HG02870 (cell line): ENCODE results near the gene OR8B12.
"Not testable (repeated sequence)": the region's sequence is repeated elsewhere in the genome, so short reads cannot be mapped to it uniquely, and the experiment has no call there.

ENCODE experiments used
- ATAC-seq: cut with Tn5 transposase; IDR thresholded peaks from one replicate; pipeline ENCODE4 v1.9.1; 2021; ENCODE audit warnings: mild to moderate bottlenecking, moderate library complexity; ENCODE audit not compliant: unreplicated experiment

The OR8B12 gene

GRCh38 chr11:124533626-124534025 is 9.8 kb downstream of the OR8B12 start:
- ATAC-seq = no peak

GRCh38 chr11:124520550-124520854 is 23.0 kb downstream of the OR8B12 start:
- ATAC-seq = no peak

- ATAC-seq = no peak
Measured at GRCh38 chr11:124519850-124520549, 23.5 kb downstream of the OR8B12 start.

- ATAC-seq = no peak
Measured at GRCh38 chr11:124518989-124519451, 24.4 kb downstream of the OR8B12 start.

- no peak for ATAC-seq
Measured at GRCh38 chr11:124517314-124517713, 26.1 kb downstream of the OR8B12 start.

GRCh38 chr11:124514675-124515074 is 28.8 kb downstream of the OR8B12 start:
- ATAC-seq = not testable (repeated sequence)

- ATAC-seq = no peak
Measured at GRCh38 chr11:124514131-124514530, 29.3 kb downstream of the OR8B12 start.

GRCh38 chr11:124511745-124512144 is 31.7 kb downstream of the OR8B12 start:
- ATAC-seq = no peak

- ATAC-seq = no peak
Measured at GRCh38 chr11:124510279-124510678, 33.2 kb downstream of the OR8B12 start.

GRCh38 chr11:124499711-124500110 is 43.7 kb downstream of the OR8B12 start:
- ATAC-seq = no peak

- no peak for ATAC-seq
Measured at GRCh38 chr11:124493016-124493655, 50.3 kb downstream of the OR8B12 start.
